ENCODE data around the gene FHOD3. TPM values are rescaled to one million over a fixed set of nuclear protein-coding genes. Genes with fewer than 3 reads are reported as not detected.

Gene FHOD3
- total RNA-seq, 2 donors from 2014 or later, result 2.8 to 3.1 TPM

DNA sequence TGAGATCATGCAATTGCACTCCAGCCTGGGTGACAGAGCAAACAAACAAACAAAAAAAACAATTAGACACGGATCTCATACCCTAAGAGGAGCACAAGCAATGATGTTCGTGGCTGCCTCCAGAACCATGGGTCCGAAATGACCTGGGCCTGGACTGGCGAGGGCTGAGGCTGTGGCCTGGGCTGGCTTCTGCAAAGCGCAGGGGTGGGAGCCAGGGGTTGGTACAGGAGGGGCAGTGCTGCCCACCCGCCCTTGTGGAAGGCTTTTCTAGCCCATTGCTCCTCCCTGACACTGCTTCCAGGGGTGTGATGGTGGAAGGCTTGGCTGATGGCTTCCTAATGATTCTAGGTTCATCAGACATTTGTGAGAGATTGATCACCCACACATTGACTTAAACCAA lies 167.8 kb downstream of the FHOD3 start:
- Histone ChIP-seq H3K9ac (ENCODE audit: extremely low read depth, low read length, poor library complexity, severe bottlenecking) (no peak overlapping the region), H3K27ac (ENCODE audit: low read depth, low read length) (no peak overlapping the region), H3K36me3 (ENCODE audit: control insufficient read depth, insufficient read depth, low read length) (no peaks in the 10 kb centered on the region), H3K4me3 (ENCODE audit: low read length) (no peak overlapping the region), H3K4me1 (ENCODE audit: control insufficient read depth, insufficient read depth, low read length) (peaks cover 52% of the 10 kb centered on the region), H3K9me3 (ENCODE audit: control insufficient read depth, low read length) (no peaks in the 10 kb centered on the region), H3K27me3 (ENCODE audit: control insufficient read depth, insufficient read depth, low read length, poor library complexity, severe bottlenecking) (no peaks in the 10 kb centered on the region)
- TF ChIP-seq, protein P1, sequence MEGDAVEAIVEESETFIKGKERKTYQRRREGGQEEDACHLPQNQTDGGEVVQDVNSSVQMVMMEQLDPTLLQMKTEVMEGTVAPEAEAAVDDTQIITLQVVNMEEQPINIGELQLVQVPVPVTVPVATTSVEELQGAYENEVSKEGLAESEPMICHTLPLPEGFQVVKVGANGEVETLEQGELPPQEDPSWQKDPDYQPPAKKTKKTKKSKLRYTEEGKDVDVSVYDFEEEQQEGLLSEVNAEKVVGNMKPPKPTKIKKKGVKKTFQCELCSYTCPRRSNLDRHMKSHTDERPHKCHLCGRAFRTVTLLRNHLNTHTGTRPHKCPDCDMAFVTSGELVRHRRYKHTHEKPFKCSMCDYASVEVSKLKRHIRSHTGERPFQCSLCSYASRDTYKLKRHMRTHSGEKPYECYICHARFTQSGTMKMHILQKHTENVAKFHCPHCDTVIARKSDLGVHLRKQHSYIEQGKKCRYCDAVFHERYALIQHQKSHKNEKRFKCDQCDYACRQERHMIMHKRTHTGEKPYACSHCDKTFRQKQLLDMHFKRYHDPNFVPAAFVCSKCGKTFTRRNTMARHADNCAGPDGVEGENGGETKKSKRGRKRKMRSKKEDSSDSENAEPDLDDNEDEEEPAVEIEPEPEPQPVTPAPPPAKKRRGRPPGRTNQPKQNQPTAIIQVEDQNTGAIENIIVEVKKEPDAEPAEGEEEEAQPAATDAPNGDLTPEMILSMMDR (conservative IDR thresholded peaks at IDR 0.05), result no peak
- WGBS, 2 experiments (ENCODE audit: insufficient coverage in 1 of 2, insufficient read length in 1 of 2), result 80 to 90% methylated on average over 1 to 6 of the region's 6 CpGs
- H3K27ac Mint-ChIP-seq, result no peak overlapping the region
- no peaks in the 10 kb centered on the region for H3K36me3 Mint-ChIP-seq (ENCODE audit: low read depth)
- no peak for DNase-seq
- H3K4me1 Mint-ChIP-seq, result peaks cover 67% of the 10 kb centered on the region
- H3K27me3 Mint-ChIP-seq (ENCODE audit: insufficient read depth), result no peaks in the 10 kb centered on the region
- no peak overlapping the region for H3K4me3 Mint-ChIP-seq
- H3K9me3 Mint-ChIP-seq, result no peaks in the 10 kb centered on the region

DNA sequence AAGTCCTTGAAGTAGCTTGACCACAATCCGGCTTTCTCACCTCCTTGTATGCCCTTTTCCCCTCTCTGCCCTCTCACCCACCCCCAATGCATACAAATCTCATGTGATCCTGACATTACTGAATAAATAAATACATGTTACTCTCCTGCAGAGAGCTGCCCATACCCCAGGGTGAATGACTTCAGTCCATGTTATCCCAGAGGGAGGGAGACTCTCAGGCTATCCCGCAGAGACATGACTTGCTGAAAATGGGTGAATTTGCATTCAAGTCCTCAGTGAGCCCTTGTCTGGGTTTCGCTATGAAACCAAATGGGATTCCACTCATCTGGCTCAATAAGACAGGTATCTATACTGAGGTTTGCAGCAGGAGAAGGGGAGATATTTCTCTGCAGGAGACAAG lies 168.5 kb downstream of the FHOD3 start:
- peaks cover 62% of the 10 kb centered on the region for H3K4me1 Mint-ChIP-seq
- 29 to 72% methylated on average over 1 to 3 of the region's 3 CpGs for WGBS, 2 experiments (ENCODE audit: insufficient coverage in 1 of 2, insufficient read length in 1 of 2)

DNA sequence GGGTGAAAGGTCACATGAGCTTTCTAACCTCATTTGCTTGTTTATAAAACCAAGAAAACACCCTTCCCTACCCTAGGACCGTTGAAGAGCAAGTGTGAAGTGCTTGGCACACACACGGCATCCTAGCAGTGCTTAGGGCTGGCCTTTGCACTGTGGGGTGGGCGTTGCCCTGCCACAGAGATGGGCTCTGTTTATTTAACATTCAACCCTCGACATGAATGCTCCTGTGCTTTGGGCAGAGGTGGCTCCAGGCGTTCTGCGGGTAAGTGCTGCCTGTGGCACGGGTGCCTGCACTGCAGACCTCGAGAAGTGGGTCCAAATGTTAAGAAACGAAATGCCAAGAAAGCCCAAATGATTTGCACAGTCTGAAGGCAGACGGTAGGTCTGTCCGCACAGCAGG lies 170.1 kb downstream of the FHOD3 start:
- Histone ChIP-seq H3K27me3 (ENCODE audit: control insufficient read depth, insufficient read depth, low read length, poor library complexity, severe bottlenecking) (no peaks in the 10 kb centered on the region), H3K4me3 (ENCODE audit: low read length) (no peak overlapping the region), H3K9ac (ENCODE audit: extremely low read depth, low read length, poor library complexity, severe bottlenecking) (peak overlapping the region; percentile 16), H3K9me3 (ENCODE audit: control insufficient read depth, low read length) (no peaks in the 10 kb centered on the region), H3K36me3 (ENCODE audit: control insufficient read depth, insufficient read depth, low read length) (no peaks in the 10 kb centered on the region), H3K4me1 (ENCODE audit: control insufficient read depth, insufficient read depth, low read length) (peaks cover 60% of the 10 kb centered on the region), H3K27ac (ENCODE audit: low read depth, low read length) (no peak overlapping the region)
- DNase-seq, result no peak
- Mint-ChIP-seq H3K9me3 (no peaks in the 10 kb centered on the region), H3K27ac (peak overlapping the region; percentile 55), H3K36me3 (ENCODE audit: low read depth) (no peaks in the 10 kb centered on the region), H3K27me3 (ENCODE audit: insufficient read depth) (no peaks in the 10 kb centered on the region), H3K4me3 (peak overlapping the region; percentile 34), H3K4me1 (peaks cover 69% of the 10 kb centered on the region)
- WGBS, 2 experiments (ENCODE audit: insufficient coverage in 1 of 2, insufficient read length in 1 of 2), result 88 to 90% methylated on average over 9 to 11 of the region's 11 CpGs
- TF ChIP-seq, protein P1 (conservative IDR thresholded peaks at IDR 0.05), result no peak

More for the DNA sequence above, 168.5 kb downstream of the FHOD3 start:
- H3K36me3 Mint-ChIP-seq (ENCODE audit: low read depth), result no peaks in the 10 kb centered on the region
- no peak overlapping the region for H3K4me3 ChIP-seq (ENCODE audit: low read length)
- peaks cover 53% of the 10 kb centered on the region for H3K4me1 ChIP-seq (ENCODE audit: control insufficient read depth, insufficient read depth, low read length)
- no peaks in the 10 kb centered on the region for H3K9me3 Mint-ChIP-seq
- no peaks in the 10 kb centered on the region for H3K27me3 Mint-ChIP-seq (ENCODE audit: insufficient read depth)
- TF ChIP-seq, protein P1 (conservative IDR thresholded peaks at IDR 0.05), result no peak
- H3K27ac Mint-ChIP-seq, result no peak overlapping the region
- no peaks in the 10 kb centered on the region for H3K9me3 ChIP-seq (ENCODE audit: control insufficient read depth, low read length)
- no peak overlapping the region for H3K27ac ChIP-seq (ENCODE audit: low read depth, low read length)
- H3K4me3 Mint-ChIP-seq, result no peak overlapping the region
- H3K36me3 ChIP-seq (ENCODE audit: control insufficient read depth, insufficient read depth, low read length), result no peaks in the 10 kb centered on the region
- DNase-seq, result no peak
- no peak overlapping the region for H3K9ac ChIP-seq (ENCODE audit: extremely low read depth, low read length, poor library complexity, severe bottlenecking)
- H3K27me3 ChIP-seq (ENCODE audit: control insufficient read depth, insufficient read depth, low read length, poor library complexity, severe bottlenecking), result no peaks in the 10 kb centered on the region
